ENCODE measurements around the gene PHACTR4.

- TF ChIP-seq CTCF (conservative IDR thresholded peaks at IDR 0.05; ENCODE audit: low read depth in 2 of 2) (no peak), POLR2AphosphoS5 (IDR thresholded peaks at IDR 0.05; ENCODE audit: low read depth) (no peak), ETS1 (IDR thresholded peaks at IDR 0.05) (no peak), EZH2 (IDR thresholded peaks at IDR 0.05; ENCODE audit: low read depth, unreplicated experiment) (no peak), EZH2phosphoT487 (IDR thresholded peaks at IDR 0.05; ENCODE audit: unreplicated experiment) (no peak), ZNF462 (CRISPR knock-in tag; IDR thresholded peaks at IDR 0.05) (no peak), REST (IDR thresholded peaks at IDR 0.05; ENCODE audit: unreplicated experiment) (no peak), JUNB (IDR thresholded peaks at IDR 0.05; ENCODE audit: unreplicated experiment) (no peak)
Measured at GRCh38 chr1:28443550-28443949, 74.0 kb downstream of the PHACTR4 start.

All from GM23338 (cell line).